Fibroblast of lung (primary cell): ENCODE measurements around the gene CASTOR2. TPM values are rescaled to one million over a fixed set of nuclear protein-coding genes. Genes with fewer than 3 reads are reported as not detected.
"Not testable (repeated sequence)": the region's sequence is repeated elsewhere in the genome, so short reads cannot be mapped to it uniquely, and the experiment has no call there.

Experiments used
- DNase-seq, 2 donors: peaks; one replicate each; pipeline versions ENCODE4 v3.0.0 to v3.0.0-alpha.2; 2010; ENCODE audit warnings: low read depth in 2 of 2
- H2AFZ ChIP-seq: 2 replicates; pipeline ENCODE4 v1.5.1; 2012; ENCODE audit warnings: low read length, control low read depth, inconsistent platforms
- H3K27ac ChIP-seq: 2 replicates; pipeline ENCODE4 v1.5.1; 2011; ENCODE audit warnings: low read length, control low read depth; ENCODE audit not compliant: insufficient read depth
- H3K27me3 ChIP-seq: 2 replicates; pipeline ENCODE4 v1.5.1; 2011; ENCODE audit warnings: mild to moderate bottlenecking, low read length; ENCODE audit not compliant: control insufficient read depth, insufficient read depth
- H3K36me3 ChIP-seq: 2 replicates; pipeline ENCODE4 v1.5.1; 2011; ENCODE audit warnings: low read length; ENCODE audit not compliant: control insufficient read depth, insufficient read depth
- H3K4me1 ChIP-seq: 2 replicates; pipeline ENCODE4 v1.5.1; 2011; ENCODE audit warnings: low read length; ENCODE audit not compliant: control insufficient read depth, insufficient read depth; ENCODE audit errors: extremely low read depth
- H3K4me2 ChIP-seq: 2 replicates; pipeline ENCODE4 v1.5.1; 2011; ENCODE audit warnings: low read length, control low read depth; ENCODE audit not compliant: insufficient read depth; ENCODE audit errors: extremely low read depth
- H3K4me3 ChIP-seq, 4 experiments: fragments of 200-600 bp in 1 of 4; sonication (generic) in 1 of 4; replicated peaks in 1 of 4; 2 replicates each; pipeline ENCODE4 v1.5.1; 2011 to 2016; ENCODE audit warnings: low read length in 4 of 4, low read depth in 3 of 4, mild to moderate bottlenecking in 3 of 4, control low read depth in 2 of 4, inconsistent platforms in 1 of 4, mixed read lengths in 1 of 4; ENCODE audit not compliant: insufficient read depth in 1 of 4; ENCODE audit errors: control extremely low read depth in 1 of 4
- H3K79me2 ChIP-seq: 2 replicates; pipeline ENCODE4 v1.5.1; 2012; ENCODE audit warnings: mild to moderate bottlenecking, low read length, inconsistent platforms; ENCODE audit not compliant: control insufficient read depth, insufficient read depth
- H3K9ac ChIP-seq: 2 replicates; pipeline ENCODE4 v1.5.1; 2011; ENCODE audit warnings: mild to moderate bottlenecking, low read length, control low read depth; ENCODE audit not compliant: insufficient read depth
- H3K9me3 ChIP-seq: 2 replicates; pipeline ENCODE4 v1.5.1; 2012; ENCODE audit warnings: low read depth, low read length; ENCODE audit not compliant: control insufficient read depth, insufficient read depth
- H4K20me1 ChIP-seq: 2 replicates; pipeline ENCODE4 v1.5.1; 2011; ENCODE audit warnings: low read length; ENCODE audit not compliant: control insufficient read depth, insufficient read depth; ENCODE audit errors: extremely low read depth
- CTCF ChIP-seq, 2 donors: IDR thresholded peaks in 1 of 2; conservative IDR thresholded peaks in 1 of 2; 1 replicate in 1 of 2; 2 replicates in 1 of 2; pipeline ENCODE4 v1.5.1; 2011 to 2012; ENCODE audit warnings: low read length in 2 of 2, control low read depth in 1 of 2, inconsistent platforms in 1 of 2, low read depth in 1 of 2, mild to moderate bottlenecking in 1 of 2
- EZH2 ChIP-seq: IDR thresholded peaks from 2 replicates; pipeline ENCODE4 v1.5.1; 2012; ENCODE audit warnings: low read length, control low read depth, mild to moderate bottlenecking; ENCODE audit errors: missing control alignments
- polyA plus RNA-seq, 2 donors: library from polyadenylated mRNA; depleted of rRNA in 1 of 2; stranded (reverse) in 1 of 2; unstranded in 1 of 2; fragments of >200 nt; gene quantifications; 2 replicates each; pipeline ENCODE4 v1.2.1, GENCODE V29; 2011 to 2012; ENCODE audit warnings: missing spikeins in 1 of 2
- total RNA-seq: library from RNA; depleted of rRNA; stranded (reverse); fragments of >200 nt; gene quantifications from 2 replicates; pipeline ENCODE4 v1.2.1, GENCODE V29; 2014

CASTOR2 gene
- total and polyA plus RNA-seq, 2 donors (not counting 1 experiment from before 2014, with no cell fraction given) = 9.0 to 10.9 TPM

DNA sequence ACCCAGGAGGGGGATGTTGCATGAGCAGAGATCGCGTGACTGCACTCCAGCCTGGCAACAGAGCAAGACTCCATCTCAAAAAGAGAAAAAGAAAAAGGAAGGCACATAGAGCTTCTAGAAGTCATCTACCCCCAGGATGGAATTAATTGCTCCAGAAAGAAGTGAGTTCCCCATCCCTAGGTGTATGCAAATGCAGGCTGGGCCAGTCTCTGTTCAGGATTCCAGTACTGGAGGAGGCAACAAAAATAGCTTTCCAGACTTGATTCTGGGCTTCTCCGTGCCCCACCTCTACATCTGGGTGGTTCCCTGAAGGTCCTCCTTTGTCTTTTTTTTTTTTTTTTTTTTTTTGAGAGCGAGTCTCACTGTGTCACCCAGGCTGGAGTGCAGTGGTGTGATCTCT, 28.6 kb downstream of the CASTOR2 start:
- no peaks in the 10 kb centered on the region for H3K36me3 ChIP-seq
- H3K4me1 ChIP-seq = peaks cover 5% of the 10 kb centered on the region
- no peaks in the 10 kb centered on the region for H4K20me1 ChIP-seq
- H3K27me3 ChIP-seq = no peaks in the 10 kb centered on the region
- H3K4me2 ChIP-seq = no peak overlapping the region
- no peak for DNase-seq
- H3K27ac ChIP-seq = no peak overlapping the region
- H3K4me3 ChIP-seq = no peak overlapping the region
- no peak overlapping the region for H3K9ac ChIP-seq
- no peak for TF ChIP-seq EZH2
- TF ChIP-seq CTCF (conservative IDR thresholded peaks at IDR 0.05 in 1 of 2, IDR thresholded peaks at IDR 0.05 in 1 of 2; ENCODE audit: low read depth in 1 of 2, low read length in 2 of 2) = no peak
- no peak overlapping the region for H2AFZ ChIP-seq
- no peaks in the 10 kb centered on the region for H3K79me2 ChIP-seq
- no peaks in the 10 kb centered on the region for H3K9me3 ChIP-seq

- DNase-seq = peak in 1 of 2 donors; percentile 41
- H3K27me3 ChIP-seq, H3K4me1 ChIP-seq: not testable (repeated sequence)
These were observed 30.5 kb downstream of the CASTOR2 start for GRCh38 chr7:74994869-74995543.

DNA sequence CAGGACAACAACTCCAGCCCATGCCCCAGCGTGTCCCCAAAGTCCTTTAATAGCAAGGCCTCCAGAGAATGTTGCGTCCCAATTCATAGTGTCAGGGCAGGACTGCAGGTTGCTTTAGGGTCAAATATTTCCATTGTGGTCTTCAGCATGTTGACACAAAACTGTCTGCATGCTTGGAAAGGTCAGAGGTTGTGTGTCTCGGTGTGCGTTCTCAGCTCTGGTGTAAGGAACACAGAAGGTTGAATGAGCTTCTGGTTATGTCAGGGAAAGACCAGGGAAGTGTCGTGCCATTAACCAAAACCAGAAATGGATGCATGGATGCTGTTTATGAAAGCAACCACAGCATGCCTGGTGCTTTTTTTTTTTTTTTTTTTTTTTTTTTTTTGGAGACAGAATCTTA, 31.9 kb downstream of the CASTOR2 start:
- not testable (repeated sequence) for H3K4me3 ChIP-seq, H3K27ac ChIP-seq, H3K4me1 ChIP-seq, H3K79me2 ChIP-seq, H3K27me3 ChIP-seq, H2AFZ ChIP-seq, H4K20me1 ChIP-seq, H3K9ac ChIP-seq, H3K9me3 ChIP-seq, H3K4me2 ChIP-seq, H3K36me3 ChIP-seq
- DNase-seq = peak; percentile 7 to 17

More at GRCh38 chr7:74994869-74995543, 30.5 kb downstream of the CASTOR2 start:
- H3K27ac ChIP-seq, H3K4me3 ChIP-seq, H3K9me3 ChIP-seq, H4K20me1 ChIP-seq, H3K36me3 ChIP-seq, H3K4me2 ChIP-seq, H3K9ac ChIP-seq, H2AFZ ChIP-seq, H3K79me2 ChIP-seq: not testable (repeated sequence)

DNA sequence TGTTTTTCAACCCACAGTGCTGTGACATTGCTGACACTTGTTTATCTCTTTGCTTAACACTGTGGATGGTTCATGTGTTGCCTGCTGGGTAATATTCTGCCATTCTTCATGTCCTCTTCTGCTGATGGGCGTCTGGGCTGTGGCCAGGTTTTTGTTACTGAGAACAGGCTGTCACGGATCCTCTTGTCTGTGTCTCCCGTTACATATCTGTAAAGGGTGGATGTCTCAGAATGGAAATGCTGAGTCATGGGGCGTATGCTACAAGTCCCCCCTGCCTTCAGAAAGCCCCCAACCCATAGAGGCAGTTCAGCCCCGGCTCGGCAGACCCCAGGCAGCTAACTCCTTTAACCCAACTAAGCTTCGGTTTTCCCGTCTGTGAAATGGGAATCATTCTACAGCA, 33.3 kb downstream of the CASTOR2 start:
- not testable (repeated sequence) for H3K4me1 ChIP-seq, H3K27me3 ChIP-seq, H3K27ac ChIP-seq, H3K36me3 ChIP-seq, H3K79me2 ChIP-seq, H2AFZ ChIP-seq, H3K9me3 ChIP-seq, H3K4me3 ChIP-seq, H3K4me2 ChIP-seq, H3K9ac ChIP-seq, H4K20me1 ChIP-seq
- DNase-seq = peak in 1 of 2 donors; percentile 19

DNA sequence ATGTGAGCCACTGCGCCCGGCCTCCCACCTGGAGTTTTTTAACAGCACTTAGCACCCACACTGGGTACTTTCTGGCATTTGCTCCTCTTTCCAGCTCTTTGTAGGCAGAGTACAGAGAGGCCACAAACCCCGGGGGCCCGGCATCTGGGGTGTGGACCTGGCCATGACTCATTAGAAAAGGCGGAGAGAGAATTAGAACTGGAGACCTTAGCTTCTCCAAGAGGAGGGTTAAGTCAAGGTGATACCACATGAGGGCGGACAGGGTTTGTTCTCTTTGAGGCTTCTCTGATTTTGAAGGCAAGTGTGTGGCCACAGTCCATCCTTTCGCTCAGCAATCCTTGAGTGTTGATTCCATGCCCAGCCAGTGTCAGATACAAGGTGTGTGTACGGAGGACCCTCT, 36.9 kb downstream of the CASTOR2 start:
- H3K9me3 ChIP-seq, H3K4me3 ChIP-seq, H3K4me2 ChIP-seq, H3K9ac ChIP-seq, H3K36me3 ChIP-seq, H3K4me1 ChIP-seq, H3K27ac ChIP-seq, H3K27me3 ChIP-seq, H4K20me1 ChIP-seq, H2AFZ ChIP-seq, H3K79me2 ChIP-seq: not testable (repeated sequence)
- DNase-seq = peak in 1 of 2 donors; percentile 7
